GM21619 (cell line): ENCODE data around the gene FKBP9.
"Not testable (repeated sequence)": the region's sequence is repeated elsewhere in the genome, so short reads cannot be mapped to it uniquely, and the experiment has no call there.

Experiments
- ATAC-seq: cut with Tn5 transposase; IDR thresholded peaks from one replicate; pipeline ENCODE4 v1.9.1; 2021; ENCODE audit not compliant: unreplicated experiment

Gene FKBP9

DNA sequence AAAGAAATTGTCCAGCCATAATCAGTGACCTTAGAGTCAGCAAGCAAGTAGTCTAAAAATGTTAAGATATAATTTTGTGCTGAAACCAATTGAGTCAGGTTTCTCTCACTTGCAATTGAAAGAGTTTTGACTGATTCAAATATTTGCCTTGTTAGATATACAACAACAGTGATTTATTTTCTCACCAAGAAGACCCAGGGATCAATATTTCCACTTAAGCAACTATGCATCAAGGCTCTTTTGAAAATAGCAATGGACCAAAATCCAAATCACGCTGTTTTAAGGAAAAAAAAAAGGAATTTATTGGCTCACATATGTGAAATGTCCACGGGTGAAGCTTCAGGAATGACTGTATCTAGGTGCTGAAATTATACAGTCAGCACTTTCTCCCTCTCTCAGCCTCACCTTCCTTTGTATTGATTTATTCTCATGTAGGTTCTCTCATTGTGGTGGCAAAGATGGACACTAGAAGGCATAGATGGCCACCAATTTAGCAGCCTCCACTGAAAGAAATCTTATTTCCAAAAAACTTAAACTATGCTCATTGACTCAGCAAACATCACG is 9.7 kb upstream of the FKBP9 start:
- ATAC-seq, result no peak

DNA sequence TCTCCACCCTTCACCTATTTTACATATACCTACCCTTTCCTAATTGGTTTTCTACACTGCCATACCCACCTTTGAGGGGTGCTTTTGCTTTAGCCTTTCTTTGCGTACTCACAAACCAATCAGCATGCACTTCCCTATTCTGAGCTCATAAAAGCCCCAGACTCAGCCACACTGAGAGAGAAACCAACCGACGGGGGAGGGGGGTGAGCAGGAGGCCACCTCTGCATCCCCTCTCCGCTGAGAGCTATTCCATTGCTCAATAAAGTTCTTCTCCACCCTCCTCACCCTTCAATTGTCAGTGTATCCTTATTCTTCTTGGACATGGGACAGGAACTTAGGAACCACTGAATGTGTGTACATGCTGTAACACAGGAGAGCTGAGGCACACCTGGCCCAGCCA is 9.0 kb upstream of the FKBP9 start:
- no peak for ATAC-seq

DNA sequence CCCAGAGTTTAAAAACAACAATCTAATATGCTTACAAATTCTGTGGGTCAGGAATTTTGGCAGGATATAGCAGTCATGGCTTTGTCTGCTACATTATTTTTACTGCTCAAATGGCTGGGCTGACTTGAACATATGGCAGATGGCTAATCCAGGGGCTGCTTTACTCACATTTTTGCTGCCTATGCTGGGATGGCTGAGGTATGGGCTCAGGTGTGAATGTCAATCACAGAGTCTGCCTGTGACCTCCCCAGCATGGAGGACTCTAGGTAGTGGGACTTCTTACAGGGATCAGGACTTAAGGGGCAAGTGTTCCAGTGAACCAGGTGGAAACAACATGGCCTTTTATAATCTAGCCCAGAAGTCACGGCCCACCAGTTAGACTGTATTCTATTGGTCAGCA is 4.4 kb upstream of the FKBP9 start:
- ATAC-seq, result no peak

DNA sequence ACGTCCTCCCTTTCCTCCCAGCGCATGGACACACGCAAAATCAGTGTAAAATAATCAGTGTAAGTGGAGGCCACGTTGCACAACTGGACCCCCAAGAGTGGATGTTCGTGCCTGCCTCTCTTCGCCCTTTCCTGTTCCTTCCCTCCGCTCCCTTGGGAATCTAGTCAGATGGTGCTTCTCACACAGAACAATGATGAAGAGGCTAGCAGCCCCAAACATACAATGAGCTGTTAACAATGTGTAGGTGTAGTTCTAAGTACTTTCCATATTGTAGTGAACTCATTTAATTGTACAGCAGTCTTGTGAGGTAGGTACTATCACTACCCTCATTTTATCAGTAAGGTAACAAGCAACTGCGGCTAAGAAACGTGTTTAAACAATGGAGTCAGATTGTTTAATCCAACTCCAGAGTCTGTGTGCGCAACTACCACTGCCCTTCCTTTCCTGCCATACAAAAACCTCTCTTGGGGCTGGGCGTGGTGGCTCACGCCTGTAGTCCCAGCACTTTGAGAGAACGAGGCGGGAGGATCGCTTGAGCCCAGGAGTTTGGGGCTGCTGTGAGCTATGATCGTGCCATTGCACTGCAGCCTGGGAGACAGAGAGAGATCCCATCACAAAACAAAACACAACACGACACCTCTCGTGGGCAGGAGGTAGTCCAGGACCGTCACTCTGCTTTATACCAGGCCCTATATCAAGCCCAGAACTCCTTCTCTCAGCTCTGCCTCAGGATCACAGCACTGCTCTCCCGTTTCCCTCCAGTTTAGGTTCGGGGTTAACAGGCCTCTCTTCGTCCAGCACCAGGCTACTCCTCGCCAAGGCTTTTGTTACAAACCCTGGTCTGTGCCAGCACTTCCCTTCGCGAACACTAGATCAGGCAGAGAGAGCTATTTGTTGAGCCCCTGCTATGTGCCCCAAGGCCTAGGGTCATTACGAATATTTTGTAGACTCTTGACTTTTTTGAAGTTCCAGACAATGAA is 1.1 kb downstream of the FKBP9 start:
- ATAC-seq, result no peak

DNA sequence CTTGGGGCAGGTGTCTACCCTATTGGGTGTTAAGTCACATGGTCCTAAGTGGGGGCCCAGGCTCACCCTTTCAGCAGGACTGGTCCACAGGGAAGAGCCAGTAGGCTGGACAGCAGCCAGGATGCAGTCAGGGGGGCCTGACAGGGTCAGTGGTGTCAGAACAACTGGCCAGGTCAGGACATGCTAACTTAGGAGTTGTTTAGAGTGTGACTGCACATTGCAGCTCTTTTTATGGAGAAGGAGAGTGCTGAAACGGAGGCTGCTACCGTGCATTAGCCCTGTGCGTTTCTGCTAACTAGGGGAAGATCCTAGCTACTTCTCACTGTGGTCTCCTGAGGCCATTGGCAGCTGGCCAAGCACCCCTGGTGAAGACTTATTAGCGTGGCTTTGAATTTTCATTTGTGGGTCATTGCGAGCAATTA is 6.7 kb downstream of the FKBP9 start:
- not testable (repeated sequence) for ATAC-seq

DNA sequence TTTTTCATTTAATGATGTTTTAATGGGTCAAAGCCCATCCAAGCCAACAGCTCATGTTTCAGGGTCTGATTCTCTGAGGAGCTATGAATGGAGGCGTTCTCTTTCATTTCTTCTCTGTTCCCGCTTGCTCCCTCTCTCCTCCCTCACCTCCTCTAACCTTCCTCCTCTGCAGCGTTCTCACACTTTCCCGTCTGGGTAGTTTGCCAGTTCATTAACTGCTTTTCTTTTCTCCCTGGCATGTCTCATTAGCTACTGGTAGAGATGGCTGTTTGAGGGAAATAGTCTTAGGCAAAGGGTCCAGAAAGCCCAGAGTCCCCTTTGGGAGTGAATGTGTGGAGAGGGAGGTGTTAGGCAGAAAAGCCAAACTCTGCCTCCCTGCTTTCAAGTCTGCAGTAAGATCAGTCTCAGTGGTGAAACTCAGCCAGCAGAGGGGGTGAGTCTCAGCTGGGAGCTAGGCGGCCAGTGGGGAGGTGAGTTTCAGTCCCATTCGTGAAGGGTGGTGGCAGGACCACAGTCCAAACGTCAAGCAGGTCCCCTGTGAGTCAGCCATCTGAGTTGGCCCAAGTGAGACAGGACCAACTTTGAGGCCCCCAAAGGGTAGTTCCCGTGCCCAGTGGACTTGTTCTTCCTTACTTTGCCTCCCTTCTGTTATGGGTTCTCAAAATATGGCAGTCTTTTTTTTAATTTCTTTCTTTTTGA is 7.4 kb downstream of the FKBP9 start:
- peak; percentile 97 for ATAC-seq

DNA sequence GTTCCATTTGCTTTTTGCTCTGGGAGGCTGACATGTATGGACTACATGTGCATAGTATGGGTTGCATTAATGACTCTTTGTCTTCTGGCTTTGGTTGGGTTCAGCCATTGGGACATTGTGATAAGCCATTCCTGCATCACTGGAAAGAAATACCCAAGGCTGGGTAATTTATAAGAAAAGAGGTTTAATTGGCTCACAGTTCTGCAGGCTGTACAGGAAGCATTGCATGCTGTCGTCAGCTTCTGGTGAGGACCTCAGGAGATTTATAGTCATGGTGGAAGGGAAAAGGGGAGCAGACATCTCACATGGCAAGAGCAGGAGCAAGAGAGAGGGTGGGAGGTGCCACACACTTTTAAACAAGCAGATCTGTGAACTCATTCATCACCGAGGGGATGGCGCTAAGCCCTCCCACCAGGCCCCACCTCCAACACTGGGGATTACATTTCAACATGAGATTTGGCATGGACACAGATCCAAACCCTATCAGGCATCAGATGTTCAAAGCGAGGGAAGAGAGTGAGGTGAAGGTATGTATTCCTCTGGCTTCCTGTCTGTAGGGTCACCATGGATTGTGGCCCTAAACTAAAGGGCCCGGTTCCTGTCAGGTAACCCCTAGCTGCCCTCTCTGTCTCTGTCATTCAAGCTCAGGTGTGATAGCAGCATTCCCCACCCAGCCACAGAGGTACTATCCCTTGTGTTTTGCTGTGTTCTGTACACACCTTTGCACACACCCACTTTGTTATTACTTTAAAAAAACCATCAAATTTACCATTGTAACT is 9.4 kb downstream of the FKBP9 start:
- not testable (repeated sequence) for ATAC-seq

DNA sequence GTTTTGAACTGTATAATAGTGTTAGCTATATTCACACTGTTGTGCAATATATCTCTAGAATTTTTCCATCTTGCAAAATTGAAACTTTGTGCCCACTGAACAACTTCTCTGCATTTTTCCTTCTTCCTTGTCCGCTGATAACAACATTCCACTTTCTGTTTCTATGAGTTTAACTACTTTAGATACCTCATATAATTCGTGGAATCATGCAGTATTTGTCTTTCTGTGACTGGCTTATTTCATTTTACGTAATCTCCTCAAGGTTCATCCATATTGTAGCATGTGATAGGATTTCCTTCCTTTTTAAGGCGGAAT is 10.0 kb downstream of the FKBP9 start:
- not testable (repeated sequence) for ATAC-seq

DNA sequence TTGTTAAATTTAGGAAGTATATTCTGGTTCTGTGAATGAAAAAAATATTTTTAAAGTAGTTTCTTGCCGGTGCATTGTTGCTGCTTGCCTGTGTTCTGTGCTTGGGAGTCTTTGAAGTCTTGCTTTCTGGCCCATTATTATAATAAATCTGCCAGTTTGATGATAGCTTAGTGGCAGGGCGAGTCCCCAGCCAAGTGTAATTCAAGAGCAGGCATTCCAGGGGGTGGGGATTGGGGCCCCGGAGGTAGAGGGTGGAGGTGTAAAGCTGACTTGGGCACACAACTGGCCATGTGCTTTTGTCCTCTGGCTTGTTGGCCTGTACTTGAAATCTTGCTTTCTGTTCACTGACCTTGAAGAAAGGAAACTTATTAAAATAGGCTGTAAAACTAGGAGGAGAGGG is 14.7 kb downstream of the FKBP9 start:
- not testable (repeated sequence) for ATAC-seq

DNA sequence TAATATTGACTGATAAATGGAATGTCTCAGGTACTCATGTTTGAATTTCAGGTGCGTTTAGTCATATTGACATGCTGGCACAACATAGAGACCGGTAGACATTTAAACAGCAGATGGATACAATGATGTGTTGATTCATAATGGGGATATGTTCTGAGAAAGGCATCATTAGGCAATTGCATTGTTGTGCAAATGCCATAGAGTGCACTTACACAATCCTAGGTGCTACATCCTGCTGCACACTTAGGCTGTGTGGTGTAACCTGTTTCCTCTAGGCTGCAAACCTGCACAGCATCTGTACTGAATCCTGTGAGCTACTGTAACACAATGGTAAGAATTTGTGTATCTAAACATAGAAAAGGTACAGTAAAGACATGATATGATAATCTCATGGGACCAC is 19.9 kb downstream of the FKBP9 start:
- ATAC-seq, result not testable (repeated sequence)

DNA sequence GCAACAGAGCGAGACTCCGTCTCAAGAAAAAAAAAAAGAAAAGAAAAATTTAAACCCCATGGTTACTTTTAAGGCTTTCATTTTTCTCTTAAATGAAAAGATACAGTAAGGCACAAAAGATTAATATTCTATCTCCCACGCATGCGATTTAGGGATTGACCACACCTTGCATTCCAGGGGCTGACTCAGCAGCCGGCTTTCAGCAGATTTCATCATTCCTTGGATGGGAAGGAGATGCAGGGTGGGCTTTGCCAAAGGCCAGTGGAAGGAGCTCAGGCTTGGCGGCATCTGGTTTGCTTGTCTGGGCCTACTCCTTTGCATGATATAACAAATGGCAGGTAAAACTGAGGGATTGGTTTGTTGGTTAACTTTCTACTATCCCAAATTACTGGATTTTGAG is 22.0 kb downstream of the FKBP9 start:
- ATAC-seq, result not testable (repeated sequence)

DNA sequence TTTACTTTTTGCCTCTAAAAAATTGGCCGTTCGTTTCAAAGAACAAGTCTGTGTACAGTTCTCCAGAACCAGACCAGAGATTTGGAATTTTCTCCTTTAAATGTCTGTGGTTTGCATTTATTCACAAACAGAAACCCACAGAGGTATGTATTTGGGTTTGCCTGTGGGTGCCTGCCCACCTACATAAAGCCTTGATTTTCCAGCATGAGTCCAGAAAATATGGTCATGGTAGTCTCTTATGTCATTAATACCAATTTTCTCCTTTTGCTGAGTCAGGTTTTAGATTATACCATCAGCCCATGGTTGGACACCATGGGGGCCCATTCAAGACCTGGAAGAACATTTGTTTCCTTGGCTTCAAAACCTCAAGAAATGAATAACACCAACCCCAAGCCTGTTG is 22.7 kb downstream of the FKBP9 start:
- not testable (repeated sequence) for ATAC-seq

DNA sequence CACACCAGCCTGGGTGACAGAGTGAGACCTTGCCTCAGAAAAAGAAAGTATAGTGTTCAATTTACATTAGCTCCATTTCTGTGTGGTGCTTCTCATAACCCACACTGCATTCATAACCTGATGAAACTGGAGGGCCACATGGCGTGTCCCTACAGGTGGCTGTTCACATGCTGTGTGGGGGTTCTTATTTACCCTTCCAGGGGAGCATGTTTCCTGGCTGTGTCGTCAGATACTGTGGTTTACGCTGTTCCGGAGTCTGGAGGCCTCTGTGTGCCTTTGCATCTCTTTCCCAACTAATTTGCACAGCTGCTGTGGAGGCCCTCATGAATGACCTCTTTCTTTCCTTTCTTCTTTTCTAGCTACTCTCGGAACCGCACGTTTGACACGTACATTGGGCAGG is 30.9 kb downstream of the FKBP9 start:
- ATAC-seq, result peak; percentile 84

DNA sequence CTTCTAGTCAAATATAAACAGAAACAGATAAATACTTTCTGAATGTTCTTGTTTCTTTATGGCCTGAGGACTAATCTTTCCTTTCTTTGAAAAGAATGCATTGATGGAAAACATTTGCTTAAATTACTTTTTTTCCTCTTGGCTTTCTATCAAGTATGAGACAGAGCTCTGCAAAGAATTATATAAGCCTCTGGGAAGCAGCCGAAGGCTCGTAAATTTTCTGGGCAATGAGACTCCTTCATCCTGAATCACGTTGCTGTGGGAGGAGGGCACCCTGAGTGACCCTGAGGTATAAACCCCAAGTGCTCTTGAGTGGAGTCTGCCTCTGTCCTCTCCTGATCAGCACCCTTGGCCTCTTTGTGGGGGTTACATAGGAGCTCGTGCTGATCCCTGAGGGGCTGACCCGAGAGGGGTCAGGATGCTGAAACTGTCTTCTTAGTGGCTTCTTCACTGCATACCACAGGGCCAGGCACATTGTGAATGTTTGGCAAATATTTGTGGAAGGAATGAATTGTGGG is 33.9 kb downstream of the FKBP9 start:
- not testable (repeated sequence) for ATAC-seq

DNA sequence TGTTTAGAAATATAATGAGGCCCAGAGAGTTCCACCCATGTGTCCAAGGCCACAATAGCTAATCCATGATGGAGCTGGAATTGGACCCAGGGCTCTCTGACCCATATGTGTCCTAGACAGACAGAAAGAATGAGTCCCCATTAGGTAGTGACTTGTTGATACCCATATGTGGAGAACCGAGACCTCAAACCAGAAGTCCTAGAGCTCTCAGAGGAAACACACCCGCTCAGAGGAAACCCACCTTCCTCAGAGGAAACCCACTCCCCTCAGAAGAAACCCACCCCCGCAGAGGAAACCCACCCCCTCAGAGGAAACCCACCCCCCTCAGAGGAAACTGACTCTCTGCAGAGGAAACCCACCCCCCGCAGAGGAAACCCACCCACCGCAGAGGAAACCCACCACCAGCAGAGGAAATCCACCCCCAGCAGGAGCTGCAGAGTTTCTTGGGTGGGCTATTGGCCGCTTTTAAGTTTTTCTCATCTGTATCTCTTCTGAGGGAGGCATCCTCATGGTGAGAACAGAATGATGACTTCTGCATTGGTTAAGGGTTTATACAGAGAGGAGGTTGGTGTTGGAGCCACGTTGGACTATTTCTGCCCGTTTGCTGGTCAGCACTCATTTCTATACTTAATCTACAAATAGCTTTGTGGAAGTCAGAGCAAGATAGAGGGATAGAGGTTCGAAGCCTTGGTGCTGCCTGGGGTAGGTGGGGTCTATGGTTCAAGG is 34.9 kb downstream of the FKBP9 start:
- ATAC-seq, result not testable (repeated sequence)

DNA sequence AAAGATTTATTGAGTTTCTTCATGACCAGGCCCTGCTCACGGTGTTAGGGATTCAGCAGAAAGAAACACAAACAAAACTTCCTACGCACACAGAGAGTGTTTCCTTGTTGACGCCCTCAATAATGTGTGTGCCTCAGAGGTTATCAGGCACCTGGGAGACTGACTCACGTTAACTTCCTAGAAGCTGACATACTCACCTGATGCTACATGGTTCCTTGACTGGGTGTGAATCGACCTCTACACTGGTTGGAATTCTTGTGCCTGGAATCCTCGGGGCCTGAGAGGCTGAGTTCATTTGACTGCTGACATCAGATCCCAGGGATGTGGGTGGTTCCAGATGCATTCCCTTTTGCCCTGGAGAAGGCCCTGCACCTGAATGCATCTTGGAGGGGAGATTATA is 35.5 kb downstream of the FKBP9 start:
- ATAC-seq, result not testable (repeated sequence)

DNA sequence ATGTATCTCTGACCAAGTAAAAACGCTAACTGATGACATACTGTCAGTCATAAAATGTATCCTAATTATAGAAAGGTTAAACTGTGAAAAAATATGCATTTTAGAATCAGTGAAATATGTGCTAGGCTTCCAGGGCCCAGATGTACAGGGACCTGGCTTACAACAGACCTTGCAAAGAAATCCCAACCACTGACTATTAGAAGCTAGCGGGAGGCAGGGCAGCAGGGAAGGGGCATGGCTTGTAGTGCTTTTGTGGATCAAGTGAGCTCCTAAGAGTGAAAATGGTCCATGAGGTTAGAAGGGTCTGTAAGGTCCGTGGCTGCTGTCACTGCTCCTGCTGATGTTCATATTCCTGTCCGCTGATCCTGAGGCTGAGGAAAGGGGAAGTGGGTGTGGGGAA is 40.7 kb downstream of the FKBP9 start:
- ATAC-seq, result peak; percentile 4

DNA sequence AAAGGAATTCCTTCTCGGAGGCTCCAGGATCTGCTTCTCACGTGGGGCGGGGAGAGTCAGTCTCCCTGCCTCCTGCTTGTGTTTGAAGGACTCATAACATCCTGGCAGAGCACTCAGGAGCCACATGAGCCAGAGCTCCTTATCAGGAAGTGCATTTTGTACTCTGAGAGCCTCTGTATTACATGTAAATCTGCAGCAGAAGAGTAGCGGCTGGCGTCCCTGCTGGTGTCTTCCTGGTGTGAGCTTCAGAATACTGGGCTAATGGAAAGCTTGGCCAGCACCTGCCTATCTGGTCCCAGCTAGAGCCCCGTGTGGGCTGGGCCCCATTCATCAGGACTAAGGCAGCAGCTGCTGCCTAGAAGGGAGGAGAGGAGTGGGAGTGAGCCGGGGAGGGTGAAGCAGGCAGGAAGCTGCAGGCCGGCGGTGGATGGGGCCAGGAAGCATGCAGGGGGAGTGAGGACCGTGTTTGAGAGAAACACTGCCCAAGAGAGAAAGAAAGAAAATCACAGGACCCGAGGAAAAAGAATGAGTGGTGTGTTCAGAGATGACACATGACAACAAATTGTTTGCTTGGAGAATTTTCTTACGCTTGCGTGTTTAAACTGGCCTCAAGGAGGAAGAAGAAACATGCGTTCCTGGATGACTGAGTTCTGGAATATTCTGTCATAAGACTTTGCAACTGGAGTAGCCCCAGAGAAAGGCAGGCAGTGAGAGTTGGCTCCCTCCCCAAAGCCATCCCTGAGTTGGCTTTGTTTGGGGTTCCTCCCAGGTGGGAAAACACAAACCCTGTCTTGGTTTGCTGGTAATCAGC is 41.3 kb downstream of the FKBP9 start:
- peak; percentile 69 for ATAC-seq

DNA sequence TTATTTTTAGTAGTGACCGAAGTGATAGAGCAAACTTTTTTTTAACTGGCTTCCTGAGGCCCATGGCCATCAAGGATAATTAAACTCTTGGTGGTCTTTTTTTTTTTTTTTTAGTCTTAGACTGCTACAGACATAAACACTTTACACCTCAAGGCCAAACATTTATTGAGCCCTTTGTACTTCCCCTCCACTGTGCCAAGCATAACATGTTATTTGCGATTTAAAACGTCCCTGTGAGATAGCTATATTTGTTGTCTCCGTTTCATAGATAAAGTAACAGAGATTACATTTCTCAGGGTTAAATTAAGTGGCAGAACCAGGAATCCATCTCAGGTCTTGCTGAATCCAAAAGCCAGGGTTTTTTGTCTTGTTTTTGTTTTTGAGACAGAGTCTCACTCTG is 42.1 kb downstream of the FKBP9 start:
- not testable (repeated sequence) for ATAC-seq
